Osteoblast (primary cell): Measurements from ENCODE around the gene MROH2A. TPM values are rescaled to one million over a fixed set of nuclear protein-coding genes. Genes with fewer than 3 reads are reported as not detected.

Experiments
- DNase-seq: peaks from one replicate; pipeline ENCODE4 v3.0.0; 2011; ENCODE audit warnings: low spot score, mixed read lengths; ENCODE audit not compliant: insufficient read length; ENCODE audit errors: missing footprints
- H2AFZ ChIP-seq: 2 replicates; pipeline ENCODE4 v1.6.0; 2011; ENCODE audit warnings: mild to moderate bottlenecking, low read length
- H3K27ac ChIP-seq: 2 replicates; pipeline ENCODE4 v1.5.1; 2011; ENCODE audit warnings: mild to moderate bottlenecking, low read depth, low read length, moderate library complexity
- H3K27me3 ChIP-seq: 2 replicates; pipeline ENCODE4 v1.6.0; 2012; ENCODE audit warnings: mild to moderate bottlenecking, control low read depth, inconsistent platforms, low read length, moderate library complexity; ENCODE audit not compliant: insufficient read depth
- H3K36me3 ChIP-seq: 2 replicates; pipeline ENCODE4 v1.5.1; 2011; ENCODE audit warnings: mild to moderate bottlenecking, low read length, control low read depth, moderate library complexity; ENCODE audit not compliant: insufficient read depth
- H3K4me1 ChIP-seq: 2 replicates; pipeline ENCODE4 v1.5.1; 2011; ENCODE audit warnings: mild to moderate bottlenecking, low read length, control low read depth, moderate library complexity; ENCODE audit not compliant: insufficient read depth
- H3K4me2 ChIP-seq: 2 replicates; pipeline ENCODE4 v1.6.0; 2011; ENCODE audit warnings: mild to moderate bottlenecking, low read length; ENCODE audit not compliant: insufficient read depth
- H3K4me3 ChIP-seq: fragments of 200-600 bp; sonication (generic); 3 replicates; pipeline ENCODE4 v1.5.1; 2012; ENCODE audit warnings: mild to moderate bottlenecking, low read length, inconsistent platforms; ENCODE audit not compliant: insufficient read depth
- H3K79me2 ChIP-seq: 2 replicates; pipeline ENCODE4 v1.6.0; 2012; ENCODE audit warnings: mild to moderate bottlenecking, low read length, control low read depth, inconsistent platforms; ENCODE audit not compliant: insufficient read depth
- H3K9me3 ChIP-seq: 2 replicates; pipeline ENCODE4 v1.5.1; 2011; ENCODE audit warnings: low read depth, low read length, control low read depth
- H4K20me1 ChIP-seq: 2 replicates; pipeline ENCODE4 v1.6.0; 2012; ENCODE audit warnings: mild to moderate bottlenecking, low read length, control low read depth; ENCODE audit not compliant: insufficient read depth
- CTCF ChIP-seq: IDR thresholded peaks from 2 replicates; pipeline ENCODE4 v1.5.1; 2011; ENCODE audit warnings: mild to moderate bottlenecking, low read depth, low read length, moderate library complexity; ENCODE audit errors: extremely low read depth
- total RNA-seq: library from RNA; depleted of rRNA; stranded (reverse); fragments of >200 nt; gene quantifications from 2 replicates; pipeline ENCODE4 v1.2.3, GENCODE V29; 2012

Gene MROH2A
- total RNA-seq, 1 donor: not detected

GRCh38 chr2:233761040-233761769 lies 16.9 kb upstream of the MROH2A start:
- Histone ChIP-seq H3K4me2 (peak overlapping the region; percentile 26), H3K79me2 (no peaks in the 10 kb centered on the region), H3K9me3 (no peaks in the 10 kb centered on the region), H3K4me3 (no peak overlapping the region), H3K27ac (no peak overlapping the region), H3K4me1 (peaks cover 28% of the 10 kb centered on the region), H3K27me3 (no peaks in the 10 kb centered on the region), H2AFZ (no peak overlapping the region), H4K20me1 (no peaks in the 10 kb centered on the region), H3K36me3 (no peaks in the 10 kb centered on the region)
- no peak for TF ChIP-seq CTCF
- no peak for DNase-seq

- TF ChIP-seq CTCF: no peak
- peak overlapping the region; percentile 25 for H2AFZ ChIP-seq
- no peaks in the 10 kb centered on the region for H3K9me3 ChIP-seq
- H3K4me1 ChIP-seq: peaks cover 23% of the 10 kb centered on the region
- H3K79me2 ChIP-seq: no peaks in the 10 kb centered on the region
- no peaks in the 10 kb centered on the region for H4K20me1 ChIP-seq
- peak overlapping the region; percentile 42 for H3K4me2 ChIP-seq
- peak; percentile 92 for DNase-seq
- no peak overlapping the region for H3K4me3 ChIP-seq
- peak overlapping the region; percentile 51 for H3K27ac ChIP-seq
- H3K36me3 ChIP-seq: no peaks in the 10 kb centered on the region
- H3K27me3 ChIP-seq: no peaks in the 10 kb centered on the region
Observed at GRCh38 chr2:233764264-233764663, 13.9 kb upstream of the MROH2A start.

- H3K79me2 ChIP-seq: no peaks in the 10 kb centered on the region
- no peak for TF ChIP-seq CTCF
- H3K27ac ChIP-seq: peak overlapping the region; percentile 51
- H3K4me1 ChIP-seq: peaks cover 23% of the 10 kb centered on the region
- no peak for DNase-seq
- H3K27me3 ChIP-seq: no peaks in the 10 kb centered on the region
- H2AFZ ChIP-seq: no peak overlapping the region
- peak overlapping the region; percentile 42 for H3K4me2 ChIP-seq
- H3K4me3 ChIP-seq: no peak overlapping the region
- H3K36me3 ChIP-seq: no peaks in the 10 kb centered on the region
- H4K20me1 ChIP-seq: no peaks in the 10 kb centered on the region
- no peaks in the 10 kb centered on the region for H3K9me3 ChIP-seq
Observed at GRCh38 chr2:233764761-233765160, 13.4 kb upstream of the MROH2A start.

- no peak overlapping the region for H2AFZ ChIP-seq
- H4K20me1 ChIP-seq: no peaks in the 10 kb centered on the region
- TF ChIP-seq CTCF: no peak
- H3K36me3 ChIP-seq: no peaks in the 10 kb centered on the region
- no peak overlapping the region for H3K27ac ChIP-seq
- H3K9me3 ChIP-seq: no peaks in the 10 kb centered on the region
- H3K4me2 ChIP-seq: no peak overlapping the region
- no peak for DNase-seq
- no peaks in the 10 kb centered on the region for H3K27me3 ChIP-seq
- H3K4me1 ChIP-seq: peaks cover 20% of the 10 kb centered on the region
- H3K79me2 ChIP-seq: no peaks in the 10 kb centered on the region
- H3K4me3 ChIP-seq: no peak overlapping the region
Observed at GRCh38 chr2:233766416-233766815, 11.7 kb upstream of the MROH2A start.
